GM10248 (cell line): ENCODE results near the gene IVD.

ENCODE experiments used
- CTCF ChIA-PET: fragments of 300-600 bp; sonication (Branson Sonifier 250); formaldehyde crosslinking; extraction: SDS; loops from one replicate; lab custom pipeline; 2021; ENCODE audit warnings: antibody characterized with exemption; lab: Yijun Ruan, JAX
- POLR2A ChIA-PET: fragments of 350-650 bp; sonication (Branson Sonifier 250); formaldehyde crosslinking; extraction: SDS; loops from one replicate; lab custom pipeline; 2020; ENCODE audit warnings: antibody characterized with exemption; lab: Yijun Ruan, JAX
- DNase-seq: peaks from one replicate; pipeline ENCODE4 v3.0.0; 2012; ENCODE audit errors: extremely low spot score
- TF ChIP-seq, protein P1 (sequence below): IDR thresholded peaks from 2 replicates; pipeline ENCODE4 v1.5.1; 2012; ENCODE audit warnings: mild to moderate bottlenecking, low read depth; ENCODE audit errors: extremely low read depth, missing control alignments, control extremely low read depth

The IVD gene

DNA sequence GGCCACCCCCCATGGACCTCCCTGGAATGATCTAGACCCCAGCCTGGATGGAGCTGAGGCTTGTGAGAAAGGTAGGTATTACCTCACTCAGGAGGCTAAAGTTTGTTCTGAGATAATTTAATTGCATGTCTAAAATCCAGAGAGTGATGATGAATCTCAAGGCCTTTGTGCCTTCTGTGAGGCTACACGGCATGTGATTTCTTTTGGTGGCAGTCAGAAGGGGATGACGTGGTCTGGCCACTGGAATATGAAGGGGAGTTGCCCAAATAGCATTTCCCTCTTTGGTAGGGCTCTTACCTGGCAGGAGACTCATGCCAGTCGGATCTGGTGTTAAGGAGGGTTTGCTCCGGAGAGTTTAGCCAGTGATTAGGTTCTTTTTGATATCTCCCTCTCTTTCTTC lies 37.7 kb downstream of the IVD start:
- TF ChIP-seq, protein P1, sequence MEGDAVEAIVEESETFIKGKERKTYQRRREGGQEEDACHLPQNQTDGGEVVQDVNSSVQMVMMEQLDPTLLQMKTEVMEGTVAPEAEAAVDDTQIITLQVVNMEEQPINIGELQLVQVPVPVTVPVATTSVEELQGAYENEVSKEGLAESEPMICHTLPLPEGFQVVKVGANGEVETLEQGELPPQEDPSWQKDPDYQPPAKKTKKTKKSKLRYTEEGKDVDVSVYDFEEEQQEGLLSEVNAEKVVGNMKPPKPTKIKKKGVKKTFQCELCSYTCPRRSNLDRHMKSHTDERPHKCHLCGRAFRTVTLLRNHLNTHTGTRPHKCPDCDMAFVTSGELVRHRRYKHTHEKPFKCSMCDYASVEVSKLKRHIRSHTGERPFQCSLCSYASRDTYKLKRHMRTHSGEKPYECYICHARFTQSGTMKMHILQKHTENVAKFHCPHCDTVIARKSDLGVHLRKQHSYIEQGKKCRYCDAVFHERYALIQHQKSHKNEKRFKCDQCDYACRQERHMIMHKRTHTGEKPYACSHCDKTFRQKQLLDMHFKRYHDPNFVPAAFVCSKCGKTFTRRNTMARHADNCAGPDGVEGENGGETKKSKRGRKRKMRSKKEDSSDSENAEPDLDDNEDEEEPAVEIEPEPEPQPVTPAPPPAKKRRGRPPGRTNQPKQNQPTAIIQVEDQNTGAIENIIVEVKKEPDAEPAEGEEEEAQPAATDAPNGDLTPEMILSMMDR = no peak
- DNase-seq = no peak
- POLR2A ChIA-PET = no interaction called here
- CTCF ChIA-PET = interaction anchor here (1.0 to 3.8 kb wide), 9 partner anchors 7 to 451 kb away, joined by 3 to 13 read pairs (median 4); partner anchors contain the start of gene VPS18

DNA sequence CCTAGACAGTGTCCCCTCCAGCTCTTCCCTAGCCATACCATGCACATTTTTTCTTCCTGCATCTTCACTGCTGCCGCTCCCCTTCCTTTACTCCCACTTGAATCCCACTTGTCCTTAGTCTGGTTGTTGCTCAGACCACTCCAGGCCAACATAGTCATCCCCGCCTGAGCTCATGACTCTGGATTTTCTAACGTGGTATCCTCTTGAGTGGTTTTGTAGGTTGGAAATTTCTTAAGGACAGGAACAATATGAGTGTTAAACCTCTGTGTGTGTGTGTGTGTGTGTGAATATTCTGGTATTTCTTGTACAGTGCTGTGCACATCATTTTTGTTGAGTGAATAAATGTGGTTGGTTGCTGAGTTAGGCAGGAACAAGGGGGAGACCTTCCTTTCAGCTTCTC lies 38.3 kb downstream of the IVD start:
- TF ChIP-seq, protein P1 = no peak
- CTCF ChIA-PET = interaction anchor here (1.5 to 3.8 kb wide), 2 partner anchors 19 to 22 kb away, joined by 4 to 13 read pairs; no protein-coding TSS in a partner anchor
- DNase-seq = no peak
- POLR2A ChIA-PET = no interaction called here

DNA sequence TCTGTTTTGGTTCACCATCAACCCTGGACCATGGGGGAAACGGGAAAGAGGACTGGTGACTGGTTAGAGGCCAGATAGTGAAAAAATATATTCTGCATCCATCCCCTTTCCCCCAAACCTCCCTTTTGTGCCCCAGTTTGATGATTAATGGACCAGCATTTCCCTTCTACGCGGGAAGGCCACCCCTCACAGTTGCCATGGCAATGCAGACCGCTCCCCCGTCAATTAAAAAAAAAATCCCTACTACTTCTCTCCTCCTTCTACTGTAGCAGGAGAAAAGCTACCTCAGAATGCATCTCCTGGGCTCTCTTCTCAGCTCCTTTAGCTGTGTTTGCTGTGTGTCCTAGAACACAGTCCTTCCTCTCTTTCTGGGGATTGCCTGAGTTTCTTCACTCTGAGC lies 39.1 kb downstream of the IVD start:
- TF ChIP-seq, protein P1 = no peak
- POLR2A ChIA-PET = interaction anchor here (0.6 kb wide), 1 partner anchor 527 kb away, joined by 5 read pairs; no protein-coding TSS in a partner anchor
- CTCF ChIA-PET = interaction anchor here (1.1 to 1.4 kb wide), 2 partner anchors 10 to 107 kb away, joined by 5 to 6 read pairs; no protein-coding TSS in a partner anchor
- DNase-seq = no peak

DNA sequence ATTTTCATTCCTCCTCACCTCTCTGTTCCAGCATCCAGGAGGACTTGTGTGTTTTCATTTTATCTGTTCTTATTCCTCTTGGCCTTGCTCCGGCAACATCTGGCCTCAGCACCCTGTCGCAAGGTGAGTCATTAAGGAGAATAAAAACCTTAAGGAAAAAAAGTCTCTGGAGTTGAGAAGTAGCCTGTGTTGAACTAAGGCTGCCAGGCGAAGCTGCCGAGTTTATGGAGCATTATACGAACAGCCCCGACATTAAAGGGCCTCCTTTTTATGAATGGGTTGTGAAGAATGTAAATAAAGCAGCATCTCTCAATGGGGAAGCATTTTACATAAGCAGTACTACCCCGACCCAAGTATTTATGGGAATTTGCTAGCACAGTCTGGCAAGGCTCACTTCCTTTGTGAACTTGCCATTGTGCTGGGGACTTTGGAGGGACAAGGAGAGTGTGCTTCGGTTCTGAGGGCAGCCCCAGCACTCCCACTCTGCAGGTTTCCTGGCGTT lies 39.9 kb downstream of the IVD start:
- TF ChIP-seq, protein P1 = no peak
- CTCF ChIA-PET = interaction anchor here (1.1 to 1.9 kb wide), 5 partner anchors 9 to 108 kb away, joined by 3 to 6 read pairs (median 4); no protein-coding TSS in a partner anchor

DNA sequence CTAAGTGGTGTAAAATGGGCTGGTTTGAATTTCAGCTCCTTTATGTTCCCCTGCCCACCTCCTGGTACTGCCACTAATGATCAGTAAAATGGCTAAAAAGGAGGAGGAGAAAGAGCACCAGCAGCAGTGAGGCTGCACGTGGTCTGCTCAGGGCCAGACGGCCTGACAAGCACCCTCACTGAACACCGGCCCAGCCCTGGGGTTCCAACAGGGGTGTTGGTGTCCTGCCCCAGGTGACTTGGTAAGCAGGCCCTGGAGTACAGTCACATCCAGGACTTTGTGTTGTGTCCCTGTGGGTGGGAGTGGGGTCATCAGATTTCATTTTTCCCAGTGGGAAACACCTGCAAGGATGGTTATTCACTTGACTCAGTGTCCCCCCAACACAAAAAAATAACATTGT lies 40.5 kb downstream of the IVD start:
- ChIA-PET POLR2A (no interaction called here), CTCF (interaction anchor here (1.1 to 1.9 kb wide), 5 partner anchors 8 to 108 kb away, joined by 3 to 6 read pairs (median 4); no protein-coding TSS in a partner anchor)
- TF ChIP-seq, protein P1 = no peak
- no peak for DNase-seq

More for the DNA sequence above, 39.9 kb downstream of the IVD start:
- DNase-seq = no peak
- POLR2A ChIA-PET = no interaction called here

DNA sequence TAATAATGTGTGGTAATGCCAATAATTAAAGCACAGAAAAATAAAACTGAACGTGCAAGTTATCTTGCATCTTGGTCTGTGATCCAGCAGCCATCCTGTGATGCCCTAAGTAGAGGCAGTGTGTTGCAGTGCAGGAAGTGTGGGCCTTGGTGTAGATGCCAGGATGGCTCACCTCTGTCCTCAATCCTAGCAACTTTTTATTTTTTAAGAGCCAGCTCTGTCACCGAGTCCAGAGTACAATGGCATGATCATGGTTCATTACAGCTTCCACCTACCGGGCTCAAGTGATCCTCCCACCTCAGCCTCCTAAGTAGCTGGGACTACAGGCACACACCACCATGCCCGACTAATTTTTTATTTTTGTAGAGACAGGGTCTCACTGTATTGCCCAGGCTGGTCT lies 42.8 kb downstream of the IVD start:
- DNase-seq = no peak
- CTCF ChIA-PET = interaction anchor here (0.8 to 1.8 kb wide), 2 partner anchors 15 to 18 kb away, joined by 3 to 4 read pairs; no protein-coding TSS in a partner anchor
- TF ChIP-seq, protein P1 = no peak
- POLR2A ChIA-PET = no interaction called here
